GM12873 (cell line): ENCODE results near the gene GP5.

Experiments used
- CTCF ChIP-seq: IDR thresholded peaks from 2 replicates; pipeline ENCODE4 v1.5.1; 2012; ENCODE audit warnings: low read depth, mild to moderate bottlenecking, moderate library complexity, low read length, control low read depth; ENCODE audit not compliant: insufficient read depth; ENCODE audit errors: missing control alignments

The GP5 gene

GRCh38 chr3:194364314-194364651, 34.8 kb downstream of the GP5 start:
- no peak for TF ChIP-seq CTCF

- no peak for TF ChIP-seq CTCF
Measured at GRCh38 chr3:194360568-194360967, 38.5 kb downstream of the GP5 start.

- no peak for TF ChIP-seq CTCF
Measured at GRCh38 chr3:194357681-194358080, 41.4 kb downstream of the GP5 start.

- no peak for TF ChIP-seq CTCF
Measured at GRCh38 chr3:194355379-194355778, 43.7 kb downstream of the GP5 start.

GRCh38 chr3:194354315-194354714, 44.8 kb downstream of the GP5 start:
- no peak for TF ChIP-seq CTCF

- no peak for TF ChIP-seq CTCF
Measured at GRCh38 chr3:194352667-194353246, 46.3 kb downstream of the GP5 start.

- no peak for TF ChIP-seq CTCF
Measured at GRCh38 chr3:194351952-194352536, 47.0 kb downstream of the GP5 start.
